Cardiac septum (tissue), 1 donor: ENCODE results near the gene SPINT2. TPM values are rescaled to one million over a fixed set of nuclear protein-coding genes. Genes with fewer than 3 reads are reported as not detected.
A peak's percentile ranks its signal among the peaks of the same experiment; 100 is the strongest.

ENCODE experiments used
- DNase-seq: peaks from one replicate; pipeline ENCODE4 v3.0.0-alpha.2; 2020; ENCODE audit warnings: low spot score
- intact Hi-C: fragments of 100-400 bp; cut with DNase I; formaldehyde crosslinking; loops from one replicate; pipeline ENCODE4 v1.14.0; 2022
- total RNA-seq: library from RNA; stranded (reverse); fragmentation: NEBNext Ultra II Directional; extraction: Animal tissue kit (Norgen Biotek cat#: 25700); gene quantifications from one replicate; pipeline ENCODE4 v1.2.1, GENCODE V29; 2021
- donor health status: DM: no; HTN: no; CAD: no.

The SPINT2 gene
- total RNA-seq, 1 donor from 2014 or later = 17.3 TPM

DNA sequence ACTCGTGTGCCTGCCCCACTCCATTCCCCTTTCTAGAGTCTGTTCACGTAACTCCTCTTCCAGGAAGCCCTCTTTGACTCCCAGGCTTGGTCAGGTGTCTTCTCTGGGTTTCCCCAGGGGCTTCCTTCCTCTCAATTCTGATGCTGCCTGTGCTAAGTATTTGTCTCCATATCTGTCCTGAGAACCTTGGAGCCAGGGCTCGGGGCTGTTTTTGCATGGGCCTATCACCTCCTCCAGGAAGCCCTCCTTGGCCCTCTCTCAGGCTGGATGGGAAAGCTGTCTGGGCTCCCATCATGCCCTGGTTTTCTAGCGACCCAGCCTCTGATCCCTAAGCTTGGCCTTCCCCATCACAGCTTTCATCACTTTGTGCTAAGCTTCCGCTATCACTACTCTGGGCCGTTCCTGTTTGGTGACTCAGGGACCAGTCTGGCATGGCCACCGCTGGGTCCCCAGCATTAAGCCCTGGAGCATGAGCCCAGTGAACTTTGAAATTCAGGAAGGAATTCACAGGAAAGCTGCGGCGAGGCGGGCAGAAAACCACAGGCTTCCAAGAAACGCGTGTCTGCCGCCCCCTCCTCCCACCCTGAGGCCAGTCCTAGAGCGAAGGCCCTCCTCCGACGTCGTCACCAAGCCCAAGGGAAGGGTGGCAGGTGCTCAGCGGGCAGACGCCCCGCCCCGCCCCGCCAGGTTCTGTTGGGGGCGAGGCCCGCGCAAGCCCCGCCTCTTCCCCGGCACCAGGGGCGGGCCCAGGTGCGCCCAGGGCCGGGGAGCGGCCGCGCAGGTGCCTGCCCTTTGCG is 486 bp upstream of the SPINT2 start:
- intact Hi-C loops = no loop called here
- peak; percentile 81 for DNase-seq

DNA sequence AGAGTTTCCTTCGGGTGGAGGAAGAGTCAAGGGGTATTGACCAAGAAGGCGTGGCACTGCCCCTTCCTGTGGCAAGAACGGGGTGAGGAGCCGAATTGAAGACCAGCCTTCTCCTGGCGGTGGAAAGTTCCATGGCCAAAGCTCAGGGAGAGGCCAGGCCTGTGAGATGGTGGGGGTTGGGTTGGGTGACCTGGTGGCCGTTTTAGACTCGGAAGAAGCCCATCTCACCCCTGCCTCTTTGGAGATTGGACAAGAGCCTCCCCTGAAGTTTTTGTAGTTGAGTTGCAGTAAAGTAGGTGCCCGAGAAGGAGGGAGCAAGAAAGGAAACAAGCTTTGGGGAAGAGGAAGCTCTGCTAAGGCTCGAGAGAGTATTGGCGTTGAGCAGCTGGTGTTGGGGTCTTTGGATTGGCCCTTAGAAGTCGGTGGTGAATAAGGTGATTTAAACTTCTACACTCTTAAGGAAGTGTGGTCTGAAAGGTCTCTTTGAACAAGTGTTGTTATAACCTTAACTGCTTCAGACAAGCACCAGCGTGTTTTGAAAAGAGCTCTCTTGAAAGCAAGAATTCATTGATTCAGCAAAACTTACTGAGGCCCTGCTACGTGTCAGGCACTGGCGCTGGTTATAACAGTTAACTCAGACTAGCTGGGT is 964 bp downstream of the SPINT2 start:
- DNase-seq = no peak
- intact Hi-C loops = no loop called here

DNA sequence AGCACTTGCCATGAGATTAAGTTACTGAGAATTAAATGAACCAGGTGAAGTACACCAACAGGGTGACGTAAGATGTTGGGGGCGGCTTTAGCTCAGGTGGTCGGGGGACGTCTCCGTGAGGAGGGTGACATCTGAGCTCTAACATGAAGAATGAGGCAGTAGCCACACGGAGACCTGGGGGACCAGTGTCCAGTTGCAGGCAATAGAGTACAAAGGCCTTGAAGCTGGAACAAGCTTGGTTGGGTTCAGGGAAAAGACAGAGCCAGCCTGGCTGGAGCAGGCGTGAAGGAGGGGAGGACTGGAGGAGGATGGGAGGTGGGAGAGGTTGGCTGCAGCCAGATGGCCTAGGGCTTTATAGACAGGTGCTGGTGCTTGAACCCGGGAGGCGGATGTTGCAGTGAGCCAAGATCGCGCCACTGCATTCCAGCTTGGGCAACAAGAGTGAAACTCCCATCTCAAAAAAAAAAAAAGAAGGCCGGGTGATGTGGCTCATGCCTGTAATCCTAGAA is 1.6 kb downstream of the SPINT2 start:
- intact Hi-C loops = no loop called here
- no peak for DNase-seq

DNA sequence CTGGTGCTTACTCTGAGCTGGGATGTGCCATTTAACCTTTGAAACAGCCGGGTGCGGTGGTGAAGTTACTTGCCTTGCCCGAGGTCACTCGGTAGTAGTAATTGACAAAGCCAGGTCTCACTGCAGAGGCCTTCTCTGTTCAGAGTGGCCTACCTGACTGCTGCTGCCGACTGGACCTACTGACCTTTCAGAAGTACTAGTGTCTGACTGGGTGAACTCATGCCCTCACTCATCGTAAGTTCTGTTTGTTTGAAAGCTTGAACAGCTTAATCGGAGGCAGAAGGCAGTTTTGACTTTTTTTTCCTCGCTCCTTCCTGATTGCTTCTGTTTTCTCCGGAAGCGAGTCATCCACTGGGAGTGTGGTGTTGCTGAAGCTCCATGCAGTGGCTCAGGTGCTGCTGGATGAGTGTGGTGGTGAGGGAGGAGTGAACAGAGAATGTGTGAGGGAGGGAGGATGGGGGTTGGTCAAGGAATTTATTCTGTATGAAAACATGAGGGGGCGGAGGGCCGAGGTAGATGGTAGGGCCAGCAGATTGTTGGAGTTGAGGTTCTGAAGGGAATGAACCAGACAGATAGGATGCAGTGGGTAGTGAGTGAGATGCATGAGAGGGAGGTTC is 2.7 kb downstream of the SPINT2 start:
- intact Hi-C loops = no loop called here
- no peak for DNase-seq

DNA sequence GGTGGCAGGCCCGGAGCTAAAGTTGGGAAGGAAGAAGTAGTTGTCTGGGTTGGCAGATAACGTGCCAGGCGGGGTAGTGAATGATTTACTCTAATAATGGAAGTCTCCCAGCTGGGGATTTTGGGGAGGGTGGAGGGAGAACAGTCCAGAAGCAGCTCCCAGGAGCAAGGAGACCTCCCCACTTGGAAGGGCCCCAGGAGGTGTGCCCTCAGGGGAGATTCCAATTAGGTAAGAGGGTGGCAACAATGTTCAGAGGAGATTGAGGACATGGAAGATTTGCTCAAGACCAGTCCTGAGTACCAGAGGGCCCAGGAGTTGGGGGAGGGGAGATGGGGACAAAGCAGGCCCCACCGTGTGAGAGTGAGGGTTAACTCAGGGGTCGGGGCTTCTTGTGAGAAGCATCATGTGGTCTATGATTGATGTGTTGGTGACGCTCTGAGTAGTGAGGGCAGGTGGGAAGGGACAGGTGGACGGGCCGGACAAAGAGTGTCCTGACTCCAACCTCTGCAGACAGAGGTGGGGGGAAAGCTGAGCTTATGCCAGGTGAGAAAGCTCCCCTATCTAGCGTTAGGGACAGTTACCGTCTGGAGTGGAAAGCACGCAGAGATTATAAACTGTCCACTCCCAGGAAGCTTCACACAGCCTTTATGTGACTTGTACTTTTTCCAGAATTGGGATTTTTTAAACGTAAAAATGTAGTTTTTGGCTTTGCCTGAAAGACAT is 3.5 kb downstream of the SPINT2 start:
- intact Hi-C loops = no loop called here
- no peak for DNase-seq

DNA sequence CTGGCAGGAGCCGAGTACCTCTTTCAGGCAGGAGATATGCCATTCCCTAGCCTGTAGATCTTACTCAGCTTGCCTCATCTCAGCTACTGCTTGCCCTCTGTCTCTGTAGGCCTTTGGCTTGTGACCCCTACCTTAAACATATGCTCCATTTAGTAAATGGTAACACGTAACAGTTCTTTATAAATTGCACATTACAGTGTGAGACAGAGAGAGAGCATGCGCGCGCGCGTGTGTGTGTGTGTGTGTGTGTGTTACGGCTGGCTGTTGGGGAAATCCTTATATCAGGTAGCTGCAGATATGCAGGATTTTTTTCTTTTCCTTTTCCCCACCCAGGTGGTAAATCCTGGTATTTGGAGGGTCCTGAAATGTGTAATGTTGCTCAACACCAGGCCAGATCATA is 4.2 kb downstream of the SPINT2 start:
- DNase-seq = no peak
- intact Hi-C loops = no loop called here

DNA sequence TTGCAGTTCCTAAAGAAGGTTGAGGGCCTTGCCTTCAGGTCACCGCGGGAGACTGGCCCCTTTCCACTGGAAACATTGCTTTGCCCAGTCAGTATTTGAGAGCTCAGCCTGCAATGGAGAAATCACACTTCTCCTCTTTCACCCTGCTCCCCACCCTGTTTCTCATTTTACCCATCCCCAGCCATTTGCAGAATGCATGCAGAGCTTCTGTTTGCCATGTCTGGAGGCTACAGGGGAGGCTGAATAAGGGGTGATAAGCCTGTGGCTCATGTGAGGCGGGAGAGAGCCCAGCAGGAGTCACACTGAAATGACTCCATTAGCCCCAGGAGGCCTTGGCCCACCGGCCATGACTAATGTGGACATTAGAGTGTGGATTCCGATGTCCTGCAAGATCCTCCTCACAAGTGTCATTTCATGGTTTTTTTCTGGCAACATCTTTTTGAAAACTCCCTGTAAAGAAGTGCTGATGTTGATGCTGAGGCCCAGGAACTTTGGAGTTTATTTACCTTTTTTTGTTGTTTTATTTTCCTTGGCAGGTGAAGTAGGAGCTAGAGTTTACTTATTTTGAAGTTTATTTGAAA is 6.3 kb downstream of the SPINT2 start:
- intact Hi-C loops = no loop called here

DNA sequence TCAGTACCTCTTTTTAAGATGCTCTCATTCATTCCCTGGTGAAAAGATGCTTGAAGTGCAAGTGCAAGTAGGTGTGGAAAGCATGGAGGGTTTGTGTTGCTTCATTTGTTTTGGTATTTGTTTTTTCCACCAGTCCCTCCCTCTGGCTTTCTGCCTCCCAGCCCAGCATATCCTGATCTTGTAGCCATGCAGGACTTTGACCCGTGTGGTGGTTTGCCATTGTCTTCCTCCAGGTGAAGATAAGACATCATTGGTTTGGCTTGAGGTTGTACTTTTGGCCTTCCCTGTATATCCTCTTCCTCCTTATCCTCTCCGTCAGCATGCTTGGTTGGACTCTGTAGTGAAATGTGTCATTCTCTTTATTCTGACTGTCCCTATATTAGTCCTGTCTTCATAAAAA is 9.1 kb downstream of the SPINT2 start:
- intact Hi-C loops = no loop called here
- no peak for DNase-seq

More for the DNA sequence above, 6.3 kb downstream of the SPINT2 start:
- no peak for DNase-seq

DNA sequence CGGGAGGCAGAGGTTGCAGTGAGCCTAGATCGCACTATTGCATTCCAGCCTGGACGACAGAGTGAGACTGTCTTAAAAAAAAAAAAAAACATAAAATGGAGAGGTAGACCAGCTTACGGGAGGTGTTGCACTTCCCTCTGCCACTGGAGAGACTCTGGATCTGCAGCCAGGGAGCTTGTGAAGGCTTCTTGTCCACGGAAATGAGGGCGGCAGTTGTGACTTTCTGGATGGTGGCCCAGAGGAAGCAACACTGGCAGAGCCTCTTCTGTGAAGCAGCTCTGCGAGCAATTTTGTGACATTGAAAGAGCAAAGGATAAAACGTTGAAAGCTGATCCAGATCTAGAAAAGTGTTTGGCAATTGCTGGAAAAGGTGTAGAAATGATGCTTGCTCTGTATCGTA is 10.4 kb downstream of the SPINT2 start:
- no peak for DNase-seq
- intact Hi-C loops = no loop called here

DNA sequence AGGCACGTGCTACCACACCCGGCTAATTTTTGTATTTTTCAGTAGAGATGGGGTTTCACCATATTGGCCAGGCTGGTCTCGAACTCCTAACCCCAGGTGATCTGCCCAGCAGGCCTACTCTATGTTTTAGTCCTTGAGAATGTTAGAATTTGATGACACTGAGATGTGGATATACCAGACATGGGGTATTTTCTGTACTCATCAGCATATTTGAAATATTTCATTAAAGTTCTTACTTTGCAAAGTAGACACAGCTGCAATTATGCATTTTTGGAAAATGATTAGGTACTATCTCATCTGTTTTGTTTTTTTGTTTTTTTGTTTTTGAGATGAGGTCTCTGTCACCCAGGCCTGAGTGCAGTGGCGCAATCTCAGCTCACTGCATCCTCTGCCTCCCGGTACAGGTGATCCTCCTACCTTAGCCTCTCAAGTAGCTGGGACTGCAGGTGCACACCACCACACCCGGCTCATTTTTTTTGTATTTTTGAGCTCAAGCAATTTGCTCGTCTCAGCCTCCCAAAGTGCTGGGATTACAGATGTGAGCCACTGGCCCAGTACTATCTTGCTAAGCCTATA is 12.7 kb downstream of the SPINT2 start:
- DNase-seq = no peak
- intact Hi-C loops = no loop called here

DNA sequence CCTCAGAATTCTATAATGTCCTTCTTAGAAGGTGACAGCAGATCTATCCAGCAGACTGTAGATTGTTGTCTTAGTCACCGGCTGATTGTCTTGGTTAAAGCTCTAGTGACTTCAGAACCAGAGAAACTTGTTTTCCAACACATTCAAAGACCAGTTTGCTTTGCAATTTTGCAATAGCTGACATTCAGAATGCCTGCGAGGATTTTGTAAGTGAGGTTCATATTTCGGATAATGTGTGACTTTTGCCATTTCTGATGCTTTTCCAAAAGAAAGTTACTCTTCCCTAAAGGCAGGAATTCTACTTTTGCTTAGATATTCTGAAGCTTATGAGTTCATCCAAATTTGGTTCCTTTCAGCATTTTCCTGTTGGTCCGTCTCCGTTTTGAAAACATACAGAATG is 13.2 kb downstream of the SPINT2 start:
- DNase-seq = no peak
- intact Hi-C loops = no loop called here

DNA sequence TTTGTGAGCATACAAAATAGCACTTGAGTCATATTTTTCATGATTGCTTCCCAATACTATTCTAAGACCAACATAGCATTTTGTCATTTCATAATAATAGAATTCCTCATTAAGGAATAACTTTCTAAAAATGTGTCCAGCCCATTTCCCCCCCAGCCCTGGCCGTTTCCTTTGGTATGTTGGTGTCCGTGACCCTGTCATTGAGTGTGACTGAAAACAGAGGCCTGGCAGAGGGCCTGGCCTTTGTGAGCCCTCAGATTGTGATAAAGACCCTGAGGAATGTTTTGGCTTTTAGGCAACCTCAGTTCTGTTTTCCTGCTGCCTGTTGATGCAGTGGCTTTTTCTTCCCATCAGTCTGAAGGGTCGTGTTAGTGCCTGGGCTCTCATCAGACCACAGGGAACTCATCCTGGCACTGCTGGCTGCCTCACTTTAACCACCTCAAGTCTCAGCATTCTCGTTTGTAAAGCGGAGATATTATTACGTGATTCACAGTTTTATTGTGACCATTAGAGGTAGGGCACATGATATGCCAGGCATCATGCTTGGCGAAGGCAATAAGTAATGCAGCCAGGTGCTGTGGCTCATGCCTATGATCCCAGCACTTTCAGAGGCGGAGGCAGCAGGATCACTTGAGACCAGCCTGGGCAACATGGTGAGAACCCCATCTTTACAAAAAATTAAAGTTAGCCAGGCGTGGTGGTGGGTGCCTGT is 13.8 kb downstream of the SPINT2 start:
- DNase-seq = peak; percentile 86
- intact Hi-C loops = loop anchor here (2.0 kb wide), 1 partner anchor 43 kb away; no protein-coding TSS in a partner anchor

DNA sequence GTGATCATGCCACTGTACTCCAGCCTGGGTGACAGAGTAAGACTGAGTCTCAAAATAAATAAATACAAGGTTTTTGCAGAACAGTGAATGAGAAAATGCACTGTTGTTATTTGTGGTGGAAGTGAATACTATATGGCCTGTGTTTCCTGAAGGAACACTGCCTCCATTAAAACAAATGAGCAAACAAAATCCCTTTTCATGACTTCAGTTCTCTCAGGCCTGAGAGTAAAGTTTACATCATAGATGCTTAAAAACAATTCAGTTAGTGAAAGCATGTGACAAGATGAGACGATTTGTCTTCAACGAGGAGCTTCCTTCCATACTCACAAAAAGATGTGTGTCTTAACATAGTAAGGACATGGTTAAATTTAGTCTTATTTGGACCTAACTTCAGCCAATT is 14.4 kb downstream of the SPINT2 start:
- no peak for DNase-seq
- intact Hi-C loops = loop anchor here (2.0 kb wide), 1 partner anchor 42 kb away; no protein-coding TSS in a partner anchor

DNA sequence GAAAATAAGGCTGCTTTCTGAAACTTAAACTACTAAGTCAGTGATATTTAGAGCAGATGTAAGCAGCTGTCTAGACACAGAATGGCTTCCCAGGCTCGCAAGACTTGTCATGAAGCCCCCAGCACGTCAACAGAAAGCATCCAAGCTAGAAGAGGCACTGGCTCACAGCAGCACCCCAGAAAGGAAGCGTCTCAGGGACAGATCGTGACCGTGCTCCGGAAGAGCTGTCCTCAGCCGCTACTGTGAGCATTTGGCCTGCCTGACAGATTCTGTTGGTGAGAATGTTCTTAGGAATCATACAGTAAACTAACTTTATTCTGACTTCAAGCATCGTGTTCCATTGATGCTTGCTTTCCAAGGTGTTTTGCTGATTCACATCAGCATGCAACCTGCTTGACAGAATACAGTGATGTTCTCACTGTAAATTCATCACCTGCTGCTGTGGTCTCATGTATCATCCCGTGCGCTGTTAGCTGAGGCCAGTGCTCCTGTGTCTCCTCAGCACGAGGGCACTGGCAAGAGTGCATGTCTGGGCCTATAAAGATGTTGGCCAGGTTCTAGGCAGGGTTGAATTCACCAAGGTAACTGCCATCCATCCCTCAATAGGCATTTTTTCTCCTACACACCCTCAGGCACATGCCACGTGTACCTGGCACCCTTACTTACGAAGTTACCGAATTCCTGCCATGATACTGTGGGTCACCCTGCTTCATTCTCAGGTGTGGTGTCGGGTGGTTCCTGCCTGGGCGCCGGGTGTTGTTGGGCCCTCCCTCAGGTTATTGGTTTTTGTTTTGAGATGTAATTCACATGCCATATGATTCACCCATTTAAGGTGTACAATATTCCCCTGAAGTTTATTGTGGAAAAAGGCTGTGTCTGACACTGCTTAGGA is 15.9 kb downstream of the SPINT2 start:
- intact Hi-C loops = no loop called here
- DNase-seq = no peak

DNA sequence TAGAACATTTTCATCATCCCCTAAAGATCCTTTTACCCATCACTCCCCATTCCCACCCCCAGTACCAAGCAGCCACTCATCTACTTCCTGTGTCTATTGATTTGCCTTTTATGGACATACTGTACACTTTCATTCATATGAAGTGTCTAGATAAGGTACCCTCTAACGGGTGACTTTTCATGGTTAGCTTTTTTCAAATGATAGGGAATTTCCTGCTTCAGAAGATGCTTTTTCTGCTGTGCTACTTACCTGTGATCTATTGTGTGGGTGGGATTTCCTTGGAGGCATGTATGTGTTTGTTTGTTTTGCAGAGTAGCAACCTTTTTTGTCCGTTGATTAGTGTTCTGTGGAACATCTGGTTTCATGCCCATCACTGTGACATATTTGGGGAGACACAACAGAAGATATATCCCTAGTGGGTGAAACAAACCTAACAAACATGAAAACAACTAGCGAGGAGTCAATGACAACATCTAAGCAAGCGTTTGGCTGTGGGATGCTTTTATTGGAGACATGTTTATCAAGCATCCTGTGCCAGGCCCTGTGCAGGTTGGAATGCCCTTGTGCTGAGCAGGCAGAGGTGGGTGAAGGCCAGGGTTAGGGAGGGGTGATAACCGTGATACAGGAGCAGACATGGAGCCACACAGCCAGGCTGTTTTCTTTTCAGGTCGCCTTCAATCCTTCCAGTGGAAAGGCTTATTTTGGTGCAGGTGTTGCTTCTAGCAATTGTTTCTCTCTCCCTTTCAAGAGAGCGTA is 17.6 kb downstream of the SPINT2 start:
- intact Hi-C loops = no loop called here
- no peak for DNase-seq

DNA sequence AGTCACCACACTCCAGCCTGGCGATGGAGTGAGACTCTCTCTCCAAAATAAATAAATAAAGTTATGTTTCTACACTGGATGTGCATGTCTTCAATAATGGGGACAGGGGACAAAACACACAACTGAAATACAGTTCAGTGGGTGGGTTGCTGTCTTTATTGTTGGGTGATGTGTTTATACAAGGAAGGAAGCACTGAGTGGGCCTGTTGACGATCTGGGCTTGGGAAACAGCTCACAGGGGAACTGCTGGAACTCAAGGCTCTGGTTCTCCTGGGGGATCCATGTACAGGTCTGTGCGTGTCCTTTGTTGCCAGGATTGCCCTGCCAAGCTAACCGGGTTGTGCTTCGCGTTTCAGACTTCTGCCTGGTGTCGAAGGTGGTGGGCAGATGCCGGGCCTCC is 18.9 kb downstream of the SPINT2 start:
- DNase-seq = no peak
- intact Hi-C loops = no loop called here

DNA sequence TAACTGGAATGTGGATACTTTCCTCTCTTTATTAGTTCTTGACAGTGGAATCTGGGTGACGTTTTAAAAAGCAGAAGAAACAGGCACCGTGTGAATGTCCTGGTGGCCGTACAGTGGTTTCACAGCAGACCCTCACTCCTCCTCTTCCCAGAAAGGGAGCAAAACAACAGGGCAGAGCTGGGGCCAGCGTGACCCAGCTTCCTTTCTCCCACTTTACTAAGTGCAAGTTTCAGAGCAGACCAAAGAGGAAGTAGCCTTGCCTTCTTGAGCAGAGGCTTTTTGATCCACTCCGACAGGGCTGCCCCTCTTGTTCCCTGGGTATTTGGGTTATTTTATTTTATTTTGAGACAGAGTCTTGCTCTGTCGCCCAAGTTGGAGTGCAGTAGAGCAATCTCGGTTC is 20.0 kb downstream of the SPINT2 start:
- no peak for DNase-seq
- intact Hi-C loops = no loop called here
